GM12873 (cell line): ENCODE measurements around the gene CHIT1.

Experiments
- CTCF ChIP-seq: IDR thresholded peaks from 2 replicates; pipeline ENCODE4 v1.5.1; 2012; ENCODE audit warnings: low read depth, mild to moderate bottlenecking, moderate library complexity, low read length, control low read depth; ENCODE audit not compliant: insufficient read depth; ENCODE audit errors: missing control alignments

Gene CHIT1

GRCh38 chr1:203190949-203191348 is 38.5 kb downstream of the CHIT1 start:
- no peak for TF ChIP-seq CTCF

GRCh38 chr1:203189951-203190352 is 39.5 kb downstream of the CHIT1 start:
- no peak for TF ChIP-seq CTCF

GRCh38 chr1:203188686-203189232 is 40.7 kb downstream of the CHIT1 start:
- no peak for TF ChIP-seq CTCF

- TF ChIP-seq CTCF: no peak
Measured at GRCh38 chr1:203187689-203188264, 41.7 kb downstream of the CHIT1 start.

- no peak for TF ChIP-seq CTCF
Measured at GRCh38 chr1:203187304-203187685, 42.2 kb downstream of the CHIT1 start.

GRCh38 chr1:203186446-203187303 is 42.8 kb downstream of the CHIT1 start, which contains the start of gene CHI3L1:
CHI3L1 (minus strand) TSS chr1:203186704; CDS start chr1:203186623, 81 bp downstream.
- no peak for TF ChIP-seq CTCF

GRCh38 chr1:203186091-203186445 is 43.4 kb downstream of the CHIT1 start:
- no peak for TF ChIP-seq CTCF
